Bladder microvascular endothelial cell (primary cell): ENCODE results near the gene OR4E1. TPM values are rescaled to one million over a fixed set of nuclear protein-coding genes. Genes with fewer than 3 reads are reported as not detected.

ENCODE experiments used
- total RNA-seq: library from RNA; depleted of rRNA; stranded (reverse); fragments of >200 nt; gene quantifications from 2 replicates; pipeline ENCODE4 v1.2.3, GENCODE V29; 2014

OR4E1 gene, protein sequence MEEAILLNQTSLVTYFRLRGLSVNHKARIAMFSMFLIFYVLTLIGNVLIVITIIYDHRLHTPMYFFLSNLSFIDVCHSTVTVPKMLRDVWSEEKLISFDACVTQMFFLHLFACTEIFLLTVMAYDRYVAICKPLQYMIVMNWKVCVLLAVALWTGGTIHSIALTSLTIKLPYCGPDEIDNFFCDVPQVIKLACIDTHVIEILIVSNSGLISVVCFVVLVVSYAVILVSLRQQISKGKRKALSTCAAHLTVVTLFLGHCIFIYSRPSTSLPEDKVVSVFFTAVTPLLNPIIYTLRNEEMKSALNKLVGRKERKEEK
- total RNA-seq = not detected in 2 replicates

DNA sequence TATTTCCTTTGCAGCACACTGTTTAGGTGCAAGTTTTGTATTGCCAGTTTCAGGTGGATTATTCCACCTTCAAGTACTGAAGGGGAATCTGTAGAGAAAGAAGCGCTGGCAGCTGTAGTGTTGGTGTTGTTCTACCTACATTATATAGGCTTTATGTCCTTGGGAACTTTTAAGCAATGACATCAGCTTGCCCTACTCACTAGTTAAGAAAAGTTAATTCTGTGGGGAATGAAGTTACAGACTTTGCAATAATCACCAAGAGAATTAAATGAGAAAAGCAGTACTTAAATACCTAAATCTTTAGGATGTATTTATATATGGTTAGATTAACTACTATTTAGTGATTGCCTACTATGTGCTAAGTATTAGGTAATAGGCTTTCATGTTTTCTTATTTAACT lies at the start of gene OR4E1:
TSS of gene OR4E1 (minus strand) at position 101 of the 400 bp plus-strand sequence. CDS start 2,883 bp downstream, outside the sequence.

DNA sequence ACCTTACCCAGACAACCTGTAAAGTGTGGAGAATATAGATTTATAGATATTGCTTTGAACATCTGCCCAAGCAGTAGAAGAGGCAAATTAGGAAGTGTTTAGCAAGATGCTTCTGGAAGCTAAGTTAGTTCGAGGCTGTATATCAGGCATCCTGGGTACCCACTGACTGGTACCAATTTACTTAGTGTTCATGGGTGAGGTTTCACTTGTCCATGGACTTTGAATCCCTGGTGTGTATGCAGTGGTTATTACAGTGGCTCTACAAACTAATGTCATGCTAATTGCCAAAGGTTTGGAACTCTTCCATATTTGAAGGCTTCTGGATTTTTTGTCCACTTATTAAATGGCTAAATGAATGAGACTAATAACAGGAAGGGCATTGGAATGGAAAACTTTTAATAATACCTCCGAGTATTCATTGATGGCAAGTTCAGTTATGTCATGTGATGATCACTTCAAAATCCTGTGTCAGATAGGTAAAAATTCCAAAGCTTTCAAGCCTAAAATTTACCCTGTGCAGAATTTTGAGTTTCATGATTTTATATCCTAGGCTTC lies 20.2 kb downstream of the OR4E1 start, which contains the start of gene OR4E2:
TSS of gene OR4E2 (plus strand) at position 505 of the 555 bp plus-strand sequence. CDS start 11,248 bp downstream, outside the sequence.

DNA sequence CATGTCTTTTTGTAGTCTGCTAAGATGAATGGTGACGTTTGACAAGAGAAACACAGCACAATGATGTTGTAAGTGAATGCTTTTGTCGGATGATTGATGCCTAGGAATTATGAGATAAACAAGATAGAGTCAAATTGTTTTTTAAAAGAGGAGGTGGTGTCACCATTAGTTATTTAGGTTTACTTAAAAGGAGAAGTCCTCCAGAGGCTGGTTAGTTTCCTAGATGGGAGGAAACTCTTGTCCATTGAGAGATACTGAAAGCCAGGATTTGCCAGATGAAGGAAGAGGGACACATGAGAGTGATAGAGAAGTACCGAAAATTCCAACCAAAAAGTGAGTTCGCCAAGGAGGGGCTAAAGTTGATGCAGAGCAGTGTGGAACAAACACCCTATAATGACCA lies 38.8 kb downstream of the OR4E1 start, which contains the start of gene OR10G2:
TSS of gene OR10G2 (minus strand) at position 101 of the 400 bp plus-strand sequence. CDS start at position 3, 98 bp downstream.

Other genes with a start within 250 kb of the OR4E1 start
- 39.0 and 81.2 TPM in 2 replicates for gene CHD8, start 217.7 kb downstream of the OR4E1 start, total RNA-seq
- gene RAB2B, start 196.9 kb downstream of the OR4E1 start, total RNA-seq = 20.1 and 45.2 TPM in 2 replicates
- 13.0 and 38.9 TPM in 2 replicates for gene TOX4, start 196.6 kb downstream of the OR4E1 start, total RNA-seq
- gene METTL3, start 162.5 kb downstream of the OR4E1 start, total RNA-seq = 51.5 and 88.2 TPM in 2 replicates
- gene SALL2, start 147.5 kb downstream of the OR4E1 start, total RNA-seq = 0.49 and 1.1 TPM in 2 replicates
- gene OR10G3, start 93.7 kb downstream of the OR4E1 start, total RNA-seq = not detected in 2 replicates
- gene OR10G2, start 38.9 kb downstream of the OR4E1 start, total RNA-seq = not detected in 2 replicates
- gene OR4E2, start 20.0 kb downstream of the OR4E1 start, total RNA-seq = not detected in 2 replicates